ENCODE results near the gene UTS2R.
"Not testable (repeated sequence)": the region's sequence is repeated elsewhere in the genome, so short reads cannot be mapped to it uniquely, and the experiment has no call there.

Gene UTS2R

DNA sequence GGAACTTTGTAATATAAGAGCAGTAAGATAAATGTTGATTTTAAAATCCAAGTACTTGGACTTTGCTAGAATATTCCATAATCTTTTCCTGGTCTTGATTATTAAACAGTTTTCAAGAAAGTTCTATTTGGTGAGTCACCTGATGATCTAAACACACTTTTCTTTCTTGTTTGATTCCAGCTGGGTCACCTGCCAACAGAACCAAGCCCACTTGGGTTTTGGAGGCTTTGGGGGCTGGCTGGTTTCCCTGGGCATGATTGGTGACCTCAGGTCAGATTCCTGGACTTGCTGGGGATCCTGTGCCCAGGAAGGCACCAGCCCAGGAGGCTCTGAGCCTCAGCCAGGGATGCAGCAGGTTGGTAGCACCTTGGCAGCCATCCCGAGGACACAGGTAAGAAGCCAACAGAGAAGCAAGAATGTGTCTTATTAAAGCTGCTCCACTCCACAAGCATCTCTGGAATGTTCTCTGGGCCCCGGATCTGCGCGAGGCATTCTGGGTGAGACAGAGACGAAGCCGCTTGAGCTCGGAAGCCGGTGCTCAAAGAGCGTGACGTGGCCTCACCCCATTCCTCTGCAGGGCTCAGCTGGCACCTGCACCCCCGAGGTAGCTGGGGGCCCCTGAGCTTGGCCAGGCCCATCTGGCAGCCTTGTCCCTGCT lies 15.7 kb upstream of the UTS2R start:
- DNase-seq, result no peak

DNA sequence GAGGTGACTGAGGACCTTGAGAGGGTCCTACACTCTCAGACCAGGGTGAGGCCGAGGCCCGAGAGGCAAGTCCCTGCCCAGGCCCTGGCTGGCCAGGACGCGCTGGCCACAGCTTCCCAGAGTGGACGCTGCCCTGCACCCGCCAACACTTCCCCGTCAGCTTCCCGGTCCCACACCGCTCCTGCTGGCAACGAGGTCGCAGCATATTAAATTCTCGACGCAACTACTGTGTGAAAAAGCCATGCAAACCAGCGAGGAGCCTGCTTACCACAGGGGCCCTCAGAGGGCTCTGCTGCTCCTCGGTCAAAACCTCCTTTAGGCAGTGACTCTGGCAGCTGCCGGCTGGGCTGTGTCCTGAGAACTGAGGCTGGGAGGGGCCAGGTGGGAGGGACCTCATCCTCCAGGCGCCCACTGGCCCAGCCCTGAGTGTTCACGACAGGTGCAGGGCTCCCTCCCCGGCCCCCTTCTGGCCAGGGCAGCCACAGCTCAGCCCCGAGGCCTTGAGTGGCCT lies 14.7 kb upstream of the UTS2R start:
- no peak for DNase-seq

DNA sequence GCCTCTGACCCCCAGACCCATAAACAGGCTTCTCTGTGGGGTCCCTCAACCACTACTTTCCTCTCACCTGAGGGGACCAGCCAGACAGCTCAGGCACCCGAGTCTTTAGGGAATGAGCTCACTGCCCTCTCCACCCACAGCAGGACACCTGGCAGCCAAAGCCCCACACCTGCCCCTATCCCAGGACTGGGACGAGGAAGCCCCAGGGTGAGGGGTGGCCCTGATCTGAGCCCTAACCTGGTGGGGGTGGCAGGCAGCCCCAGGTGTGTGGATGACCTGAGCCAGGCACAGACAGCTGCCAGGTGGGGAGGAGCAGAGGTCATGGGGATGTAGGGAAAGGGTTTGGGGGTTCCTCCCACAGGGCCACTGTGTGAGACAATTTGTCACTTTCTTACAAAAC lies 14.2 kb upstream of the UTS2R start:
- no peak for DNase-seq

DNA sequence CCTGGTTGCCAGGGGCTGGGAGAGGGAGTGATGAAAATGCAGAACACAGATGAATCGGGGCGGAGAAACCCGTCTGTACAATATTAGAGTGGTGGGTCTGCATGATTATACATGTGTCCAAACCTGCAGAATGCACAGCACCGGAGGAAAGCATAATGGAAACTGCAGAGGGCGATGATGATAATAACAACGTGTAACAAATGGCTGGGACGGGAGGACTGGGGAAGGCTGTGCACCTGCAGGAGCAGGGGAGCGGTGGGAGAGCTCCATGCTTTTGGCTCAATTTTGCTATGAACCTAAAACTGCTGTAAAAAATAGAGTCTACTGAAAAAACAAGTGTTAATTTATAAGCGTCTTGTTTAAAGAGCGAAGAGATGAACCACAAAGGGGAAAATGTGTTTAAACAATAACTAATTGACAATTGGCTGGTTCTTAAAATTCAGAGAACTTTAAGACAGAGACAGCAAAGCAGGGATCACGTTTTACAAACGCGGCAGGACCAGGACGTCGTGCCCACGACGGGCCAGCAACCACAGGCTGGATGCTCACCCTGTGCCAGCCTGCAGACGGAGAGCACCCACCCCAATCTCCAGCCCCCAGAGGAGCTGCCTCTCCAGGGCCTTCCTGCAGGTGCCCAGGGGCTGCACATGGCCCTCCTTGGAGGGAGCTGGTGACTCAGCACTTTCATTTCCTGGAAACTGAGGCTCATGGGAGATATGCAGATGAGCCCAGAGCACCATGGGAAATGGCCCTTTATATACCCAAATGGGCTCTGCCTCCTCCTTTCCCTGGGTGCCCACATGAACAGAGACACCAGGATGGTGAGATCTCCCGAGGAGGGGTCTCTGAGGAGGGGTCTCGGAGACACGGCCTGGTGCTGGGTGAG lies 12.9 kb upstream of the UTS2R start, which contains the start of gene TEX19:
TEX19 (plus strand) TSS at position 783 of the 886 bp plus-strand sequence. CDS start 2,904 bp downstream, outside the sequence.
- no peak for DNase-seq

DNA sequence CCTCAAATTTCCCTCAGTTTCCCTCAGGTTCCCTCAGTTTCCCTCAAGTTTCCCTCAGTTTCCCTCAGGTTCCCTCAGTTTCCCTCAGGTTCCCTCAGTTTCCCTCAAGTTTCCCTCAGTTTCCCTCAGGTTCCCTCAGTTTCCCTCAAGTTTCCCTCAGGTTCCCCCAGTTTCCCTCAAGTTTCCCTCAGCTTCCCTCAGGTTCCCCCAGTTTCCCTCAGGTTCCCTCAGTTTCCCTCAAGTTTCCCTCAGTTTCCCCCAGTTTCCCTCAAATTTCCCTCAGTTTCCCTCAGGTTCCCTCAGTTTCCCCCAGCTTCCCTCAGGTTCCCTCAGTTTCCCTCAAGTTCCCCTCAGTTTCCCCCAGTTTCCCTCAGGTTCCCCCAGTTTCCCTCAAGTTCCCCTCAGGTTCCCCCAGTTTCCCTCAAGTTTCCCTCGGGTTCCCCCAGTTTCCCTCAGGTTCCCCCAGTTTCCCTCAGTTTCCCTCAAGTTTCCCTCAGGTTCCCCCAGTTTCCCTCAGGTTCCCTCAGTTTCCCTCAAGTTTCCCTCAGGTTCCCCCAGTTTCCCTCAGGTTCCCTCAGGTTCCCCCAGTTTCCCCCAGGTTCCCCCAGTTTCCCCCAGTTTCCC lies 12.0 kb upstream of the UTS2R start:
- not testable (repeated sequence) for DNase-seq

DNA sequence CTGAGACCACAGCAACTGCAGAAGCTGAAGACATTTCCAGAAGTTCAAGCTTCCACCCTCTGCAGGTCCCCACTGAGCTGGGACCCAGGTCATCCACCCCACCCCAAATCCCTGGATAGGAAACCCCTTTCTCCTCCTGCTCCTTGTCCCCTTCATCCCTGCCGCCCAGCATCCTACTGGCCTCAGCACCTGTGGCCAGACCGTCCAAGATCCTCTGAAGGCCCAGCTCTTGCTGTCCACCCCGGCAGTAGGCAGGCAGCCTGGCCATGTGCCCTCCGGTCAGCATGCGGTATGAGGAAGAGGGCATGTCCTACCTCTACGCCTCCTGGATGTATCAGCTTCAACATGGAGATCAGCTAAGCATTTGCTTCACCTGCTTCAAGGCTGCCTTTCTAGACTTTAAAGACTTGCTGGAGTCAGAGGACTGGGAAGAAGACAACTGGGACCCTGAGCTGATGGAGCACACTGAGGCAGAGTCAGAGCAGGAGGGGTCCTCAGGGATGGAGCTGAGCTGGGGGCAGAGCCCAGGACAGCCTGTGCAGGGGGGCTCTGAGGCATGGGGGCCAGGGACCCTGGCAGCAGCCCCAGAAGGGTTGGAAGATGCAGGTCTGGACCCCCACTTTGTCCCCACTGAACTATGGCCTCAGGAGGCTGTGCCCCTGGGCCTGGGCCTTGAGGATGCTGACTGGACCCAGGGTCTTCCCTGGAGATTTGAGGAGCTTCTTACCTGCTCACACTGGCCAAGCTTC lies 9.5 kb upstream of the UTS2R start:
- no peak for DNase-seq

DNA sequence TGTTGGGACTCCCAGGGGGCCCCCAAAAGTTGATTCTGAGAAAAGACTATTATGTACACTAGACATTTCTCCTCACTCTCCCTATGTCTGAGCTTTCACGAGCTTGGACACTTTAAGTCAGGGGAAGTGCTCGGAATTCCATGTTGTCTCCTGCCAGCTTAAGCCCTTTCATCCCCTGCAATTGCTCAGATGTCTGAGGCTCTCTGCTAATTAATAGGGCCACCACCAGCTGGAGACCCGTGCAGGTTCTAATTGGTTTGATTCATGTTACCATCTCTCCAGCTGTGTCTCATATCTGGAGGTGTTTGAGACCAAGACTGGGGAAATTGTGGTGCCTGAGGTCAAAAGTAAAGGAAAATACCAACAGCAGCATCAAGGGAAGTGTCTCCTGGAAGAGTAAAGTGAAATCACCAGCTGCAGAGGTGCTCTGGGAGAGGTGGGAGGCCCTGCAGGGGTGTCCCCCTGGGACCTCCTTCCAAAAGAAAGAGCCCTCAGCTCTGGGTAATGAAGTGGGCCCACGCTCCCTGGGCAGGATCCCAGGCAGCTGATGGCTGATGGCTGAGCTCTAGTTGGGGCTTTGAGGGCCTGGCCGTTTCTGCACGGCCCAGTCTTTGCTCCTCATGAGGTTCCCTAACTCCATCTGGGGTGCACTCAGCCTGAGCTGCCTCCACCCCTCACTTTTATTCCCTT lies 5.8 kb upstream of the UTS2R start:
- no peak for DNase-seq

DNA sequence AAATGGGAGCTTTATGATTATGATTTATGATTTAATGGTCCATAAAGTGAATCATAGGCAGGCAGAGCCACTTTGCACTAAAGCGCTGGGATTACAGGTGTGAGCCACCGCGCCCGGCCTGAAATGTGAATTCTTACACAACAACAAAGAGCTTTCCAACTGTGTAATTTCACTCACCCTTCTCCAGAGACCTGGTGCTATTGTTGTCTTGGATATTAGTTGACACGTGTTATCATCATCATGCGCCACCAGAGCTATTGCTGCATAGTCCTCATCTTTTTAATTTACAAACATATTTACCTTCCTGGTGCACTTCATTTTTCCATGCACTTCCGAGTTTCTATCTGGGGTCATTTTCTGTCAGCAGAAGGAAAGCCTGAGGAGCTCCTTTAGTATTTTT lies 4.8 kb upstream of the UTS2R start:
- DNase-seq, result no peak

DNA sequence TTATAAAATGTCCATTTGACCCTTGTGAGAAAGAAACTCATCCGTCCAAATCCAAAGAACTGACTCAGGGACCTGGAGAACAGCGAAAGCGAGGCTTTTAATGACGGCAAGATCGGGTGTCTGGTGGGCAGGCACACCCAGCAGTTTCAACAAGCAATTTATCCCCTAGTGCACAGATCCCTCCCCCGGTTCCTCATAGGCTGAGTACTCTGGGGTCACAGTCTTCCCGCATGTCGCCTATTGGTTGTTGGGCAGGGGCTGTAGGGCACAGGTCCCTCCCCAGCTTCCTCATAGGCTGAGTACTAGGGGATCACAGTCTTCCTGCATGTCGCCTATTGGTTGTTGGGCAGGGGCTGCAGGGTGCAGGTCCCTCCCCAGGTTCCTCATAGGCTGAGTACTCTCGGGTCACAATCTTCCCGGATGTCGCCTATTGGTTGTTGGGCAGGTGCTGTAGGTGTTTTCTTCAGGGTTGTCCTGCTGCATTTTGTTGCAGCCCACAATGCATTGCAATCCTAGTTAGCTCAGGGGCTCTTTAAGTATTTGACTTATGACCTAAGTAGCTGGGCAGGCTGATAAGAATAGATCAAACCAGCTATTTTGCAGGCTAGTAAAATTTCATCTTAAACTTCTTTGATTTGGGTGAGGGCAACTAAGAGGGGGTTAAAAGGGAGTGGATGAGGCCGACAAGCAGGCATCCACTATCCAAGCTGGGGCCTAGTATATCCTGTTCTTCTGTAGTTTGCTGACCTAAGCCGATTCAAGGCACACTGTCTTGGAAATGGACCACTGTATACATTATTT lies 3.6 kb upstream of the UTS2R start:
- DNase-seq, result no peak

DNA sequence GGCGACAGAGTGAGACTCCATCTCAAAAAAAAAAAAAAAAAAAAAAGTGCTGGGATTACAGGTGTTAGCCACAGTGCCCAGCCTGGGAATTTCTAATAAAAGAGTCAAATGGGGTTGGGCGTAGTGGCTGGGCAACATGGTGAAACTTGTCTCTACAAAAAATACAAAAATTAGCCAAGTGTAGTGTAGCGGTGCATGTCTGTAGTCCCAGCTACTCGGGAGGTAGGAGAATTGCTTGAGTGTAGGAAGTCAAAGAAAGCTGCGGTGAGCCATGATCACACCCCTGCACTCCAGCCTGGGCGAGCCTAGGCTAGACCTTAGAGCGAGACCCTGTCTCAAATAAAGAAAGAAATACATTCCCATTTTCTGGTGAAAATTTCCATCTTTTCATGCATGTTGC lies 2.4 kb upstream of the UTS2R start:
- no peak for DNase-seq

DNA sequence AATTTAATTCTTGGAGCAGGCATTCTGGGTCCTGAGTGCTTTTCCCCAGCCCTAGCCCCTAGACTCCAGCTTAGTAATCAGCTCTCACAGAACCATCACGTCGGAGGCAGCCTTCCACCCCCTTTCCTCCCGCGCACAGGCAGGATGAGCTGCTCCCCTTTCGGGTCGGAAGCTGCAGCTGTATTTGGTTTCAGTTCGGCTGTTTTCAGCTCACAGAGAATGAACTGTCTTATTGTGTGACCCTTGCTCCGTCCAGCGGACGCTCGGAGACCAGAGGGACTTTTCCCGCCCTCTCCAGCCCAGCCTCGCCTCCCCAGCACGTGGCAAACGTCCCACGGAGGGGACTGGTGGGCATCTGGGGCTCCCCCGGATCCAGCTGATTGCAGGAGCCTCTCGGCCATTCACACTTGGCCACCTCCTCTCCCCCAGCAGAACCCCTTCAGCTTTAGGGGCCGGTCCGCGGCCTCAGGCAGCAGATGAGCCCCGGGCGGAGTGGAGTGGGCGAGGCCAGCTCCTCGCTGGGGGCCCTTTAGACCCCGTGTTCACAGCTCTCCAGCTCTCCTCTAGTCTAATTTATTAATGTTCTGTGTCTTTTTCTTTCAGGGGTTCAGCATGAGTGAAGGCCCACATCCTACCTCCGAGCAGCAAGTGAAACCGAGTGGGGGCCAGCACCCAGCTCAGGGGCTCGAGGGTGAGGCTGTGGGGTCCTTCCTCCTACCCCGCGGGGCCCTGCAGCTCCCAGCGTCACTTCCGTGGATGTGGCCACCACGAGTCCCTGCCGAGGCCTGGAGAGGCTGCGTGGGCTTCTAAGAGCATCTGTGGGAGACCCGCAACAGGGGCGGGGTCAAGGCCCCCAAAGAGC lies 863 bp upstream of the UTS2R start:
- DNase-seq, result no peak

DNA sequence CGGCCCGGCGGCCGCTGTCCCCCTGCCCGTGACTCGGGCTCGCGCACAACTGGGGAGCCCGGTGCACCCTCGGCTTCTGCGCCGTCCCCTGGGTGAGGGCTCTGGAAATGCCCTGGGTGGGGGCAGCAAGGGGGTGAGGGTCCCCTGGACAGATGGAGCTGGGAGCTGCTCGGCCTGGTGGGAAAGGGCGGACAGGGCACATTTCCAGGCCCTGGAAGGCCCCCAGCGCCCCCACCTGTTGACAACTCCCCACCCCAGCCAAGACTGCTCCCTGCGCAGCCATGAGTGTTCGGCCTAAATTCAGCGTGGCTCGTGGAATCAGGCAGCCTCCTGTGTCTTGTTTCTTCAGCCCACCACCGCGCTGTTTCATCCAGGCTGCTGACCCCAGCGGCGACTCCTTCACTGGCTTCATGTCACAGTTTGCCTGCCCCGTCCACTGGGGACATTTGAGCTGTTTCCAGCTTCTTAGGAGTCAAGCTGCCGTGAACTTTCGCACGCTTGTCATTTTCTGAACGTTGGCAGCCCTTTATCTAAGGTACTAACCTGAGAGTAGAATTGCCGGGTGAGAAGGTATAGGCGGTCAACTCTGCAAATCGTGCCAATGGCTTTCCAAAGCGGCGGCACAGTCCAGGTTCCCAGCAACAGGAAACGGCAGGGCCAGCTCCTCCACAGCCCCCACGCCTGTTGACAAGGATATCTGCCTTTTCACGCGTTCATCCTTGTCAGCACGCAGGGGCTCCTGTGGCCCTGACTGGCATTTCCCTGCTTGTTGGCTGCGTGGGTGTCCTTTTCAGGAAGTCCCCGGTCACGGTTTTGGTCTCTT lies 895 bp downstream of the UTS2R start:
- DNase-seq, result no peak

DNA sequence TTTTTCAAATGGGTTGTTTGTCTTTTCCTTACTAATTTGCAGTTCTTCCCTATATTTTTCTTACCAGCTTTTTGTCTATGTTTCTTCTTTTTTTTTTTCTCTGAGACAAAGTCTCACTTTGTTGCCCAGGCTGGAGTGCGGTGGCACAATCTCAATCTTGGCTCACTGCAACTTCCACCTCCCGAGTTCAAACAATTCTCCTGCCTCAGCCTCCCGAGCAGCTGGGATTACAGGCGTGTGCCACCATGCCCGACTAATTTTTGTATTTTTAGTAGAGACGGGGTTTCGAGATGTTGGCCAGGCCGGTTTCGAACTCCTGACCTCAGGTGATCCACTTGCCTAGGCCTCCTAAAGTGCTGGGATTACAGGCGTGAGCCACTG lies 1.5 kb downstream of the UTS2R start:
- DNase-seq, result not testable (repeated sequence)

DNA sequence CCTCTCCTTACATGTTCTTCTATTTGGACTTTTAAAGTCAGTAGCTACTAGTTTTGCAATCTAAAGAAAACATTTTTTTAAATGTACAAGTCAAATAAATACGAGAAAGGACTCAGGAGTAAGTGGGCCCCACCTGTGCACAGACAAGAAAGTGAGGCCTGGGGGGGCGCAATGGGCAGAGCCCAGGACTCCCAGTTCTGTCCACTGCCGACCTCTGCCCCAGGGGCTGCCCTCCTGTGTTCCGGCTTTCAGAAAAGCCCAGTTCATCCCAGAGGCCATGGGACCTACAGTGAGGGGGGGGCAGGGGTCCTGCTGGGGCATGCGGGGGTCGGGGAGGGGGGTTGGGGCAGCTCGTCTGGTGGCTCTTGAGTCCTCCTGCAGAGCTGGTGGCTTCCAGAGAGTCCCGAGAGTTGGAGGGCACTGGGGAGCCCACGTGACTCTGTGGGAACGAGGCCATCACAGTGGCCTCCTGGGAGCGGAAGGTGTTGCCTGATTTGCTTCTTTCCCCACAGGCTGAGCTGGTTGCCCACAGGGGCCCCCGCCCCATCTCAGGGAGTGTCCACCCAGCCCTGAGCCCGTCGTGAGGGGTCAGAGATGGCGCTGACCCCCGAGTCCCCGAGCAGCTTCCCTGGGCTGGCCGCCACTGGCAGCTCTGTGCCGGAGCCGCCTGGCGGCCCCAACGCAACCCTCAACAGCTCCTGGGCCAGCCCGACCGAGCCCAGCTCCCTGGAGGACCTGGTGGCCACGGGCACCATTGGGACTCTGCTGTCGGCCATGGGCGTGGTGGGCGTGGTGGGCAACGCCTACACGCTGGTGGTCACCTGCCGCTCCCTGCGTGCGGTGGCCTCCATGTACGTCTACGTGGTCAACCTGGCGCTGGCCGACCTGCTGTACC lies 2.4 kb downstream of the UTS2R start:
- DNase-seq, result no peak

DNA sequence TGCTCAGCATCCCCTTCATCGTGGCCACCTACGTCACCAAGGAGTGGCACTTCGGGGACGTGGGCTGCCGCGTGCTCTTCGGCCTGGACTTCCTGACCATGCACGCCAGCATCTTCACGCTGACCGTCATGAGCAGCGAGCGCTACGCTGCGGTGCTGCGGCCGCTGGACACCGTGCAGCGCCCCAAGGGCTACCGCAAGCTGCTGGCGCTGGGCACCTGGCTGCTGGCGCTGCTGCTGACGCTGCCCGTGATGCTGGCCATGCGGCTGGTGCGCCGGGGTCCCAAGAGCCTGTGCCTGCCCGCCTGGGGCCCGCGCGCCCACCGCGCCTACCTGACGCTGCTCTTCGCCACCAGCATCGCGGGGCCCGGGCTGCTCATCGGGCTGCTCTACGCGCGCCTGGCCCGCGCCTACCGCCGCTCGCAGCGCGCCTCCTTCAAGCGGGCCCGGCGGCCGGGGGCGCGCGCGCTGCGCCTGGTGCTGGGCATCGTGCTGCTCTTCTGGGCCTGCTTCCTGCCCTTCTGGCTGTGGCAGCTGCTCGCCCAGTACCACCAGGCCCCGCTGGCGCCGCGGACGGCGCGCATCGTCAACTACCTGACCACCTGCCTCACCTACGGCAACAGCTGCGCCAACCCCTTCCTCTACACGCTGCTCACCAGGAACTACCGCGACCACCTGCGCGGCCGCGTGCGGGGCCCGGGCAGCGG lies 3.2 kb downstream of the UTS2R start:
- DNase-seq, result no peak

DNA sequence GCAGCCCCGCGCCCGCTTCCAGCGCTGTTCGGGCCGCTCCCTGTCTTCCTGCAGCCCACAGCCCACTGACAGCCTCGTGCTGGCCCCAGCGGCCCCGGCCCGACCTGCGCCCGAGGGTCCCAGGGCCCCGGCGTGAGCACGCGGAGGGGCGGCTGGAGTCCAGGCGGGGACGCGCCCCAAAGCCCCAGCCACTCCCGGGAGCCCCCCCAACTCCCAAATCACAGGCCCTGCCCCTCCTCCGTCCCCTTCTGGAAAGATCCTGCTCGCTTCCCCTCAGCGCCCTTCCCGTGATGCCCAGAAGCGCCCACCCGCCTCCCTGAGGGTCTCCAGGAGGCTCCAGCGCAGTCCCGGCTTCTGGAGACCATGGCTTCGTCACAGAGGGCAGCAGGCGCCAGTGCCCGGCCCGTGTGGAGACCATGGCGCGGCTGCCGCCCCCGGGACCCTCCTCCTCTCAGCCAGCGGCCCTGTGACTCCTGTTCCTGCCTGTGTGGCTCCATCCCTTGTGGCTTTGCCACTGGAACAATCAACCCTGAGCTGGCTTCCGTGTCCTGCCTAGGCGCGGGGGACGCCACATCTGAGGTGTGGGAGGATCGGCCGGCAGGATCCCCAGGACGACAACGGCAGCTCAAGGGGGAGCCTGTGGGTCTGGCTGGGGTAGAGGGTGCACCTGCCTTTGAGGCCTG lies 3.9 kb downstream of the UTS2R start:
- DNase-seq, result no peak

All from DMS 273 treated with DMSO at 0.1 percent for 48 hours (cell line).